SH-SY5Y (cell line): ENCODE data around the gene GREB1.

Experiments
- GATA2 ChIP-seq: IDR thresholded peaks from 2 replicates; pipeline ENCODE4 v1.6.1; 2011; ENCODE audit warnings: mild to moderate bottlenecking, low read depth, low read length
- GATA3 ChIP-seq: IDR thresholded peaks from 2 replicates; pipeline ENCODE4 v1.6.1; 2011; ENCODE audit warnings: low read depth, mild to moderate bottlenecking, low read length, moderate library complexity

GRCh38 chr2:11540996-11541692 is 7.3 kb downstream of the GREB1 start:
- TF ChIP-seq GATA2 (no peak), GATA3 (no peak)
